Lower leg skin (tissue), 4 donors: ENCODE measurements around the gene ENTPD7. TPM values are rescaled to one million over a fixed set of nuclear protein-coding genes. Genes with fewer than 3 reads are reported as not detected.

Experiments used
- DNase-seq, 2 donors: peaks; one replicate each; pipeline ENCODE4 v3.0.0-alpha.2; 2019; ENCODE audit warnings: low spot score in 2 of 2
- H3K4me3 ChIP-seq: fragments of 200-600 bp; sonication (generic); 2 replicates; pipeline ENCODE4 v1.5.1; 2017; ENCODE audit warnings: mild to moderate bottlenecking, low read depth; ENCODE audit not compliant: poor library complexity, severe bottlenecking
- CTCF ChIP-seq, 3 donors: fragments of 450-650 bp; IDR thresholded peaks; one replicate each; pipeline ENCODE4 v1.5.1; 2016; ENCODE audit warnings: antibody characterized with exemption in 3 of 3, mild to moderate bottlenecking in 3 of 3, moderate library complexity in 2 of 3
- POLR2A ChIP-seq, 2 donors: fragments of 450-650 bp; IDR thresholded peaks; one replicate each; pipeline ENCODE4 v1.6.1; 2016 to 2017; ENCODE audit warnings: antibody characterized with exemption in 2 of 2, mild to moderate bottlenecking in 1 of 2, moderate library complexity in 1 of 2
- WGBS, 2 donors: methylation state at CpG; one replicate each; pipeline ENCODE4 v1.1.5; 2018; 5-methylcytosine and 5-hydroxymethylcytosine counted together
- intact Hi-C: fragments of 100-400 bp; cut with DNase I; formaldehyde crosslinking; loops from one replicate; pipeline ENCODE4 v1.15.0; 2023; ENCODE audit warnings: low total_unique reads
- total RNA-seq, 4 donors: library from RNA; depleted of rRNA; stranded (reverse); fragments of >200 nt; gene quantifications; one replicate each; pipeline ENCODE4 v1.1.0, GENCODE V29; 2016

Gene ENTPD7
- total RNA-seq, 4 donors from 2014 or later = 5.6 to 8.8 (median 8.1) TPM

- H3K4me3 ChIP-seq = no peak overlapping the region
- no peak for TF ChIP-seq CTCF (IDR thresholded peaks at IDR 0.05)
- no peak for TF ChIP-seq POLR2A (IDR thresholded peaks at IDR 0.05)
- intact Hi-C loops = no loop called here
- no peak for DNase-seq
Observed at GRCh38 chr10:99750641-99751040, 91.3 kb downstream of the ENTPD7 start.

GRCh38 chr10:99754670-99755069, 95.4 kb downstream of the ENTPD7 start:
- no peak overlapping the region for H3K4me3 ChIP-seq
- no peak for TF ChIP-seq CTCF (IDR thresholded peaks at IDR 0.05)
- no peak for TF ChIP-seq POLR2A (IDR thresholded peaks at IDR 0.05)
- no peak for DNase-seq
- intact Hi-C loops = no loop called here
- 92 to 93% methylated on average over 1 of the region's 1 CpG for WGBS, 2 donors

Other genes with a start within 250 kb of the ENTPD7 start
- 10 to 100 TPM in 2 of 4 donors, 1 to 10 TPM in 2; 8.5 to 54.8 (median 24.3) TPM for gene GOT1, start 228.9 kb upstream of the ENTPD7 start, total RNA-seq
- gene NKX2-3, start 126.6 kb upstream of the ENTPD7 start, total RNA-seq = not detected
- 10 to 100 TPM; 21.0 to 43.0 (median 26.4) TPM for gene SLC25A28, start 39.1 kb upstream of the ENTPD7 start, total RNA-seq
- 10 to 100 TPM; 22.1 to 29.0 (median 24.4) TPM for gene COX15, start 72.6 kb downstream of the ENTPD7 start, total RNA-seq
- 10 to 100 TPM; 13.4 to 21.6 (median 20.8) TPM for gene CUTC, start 72.7 kb downstream of the ENTPD7 start, total RNA-seq
- gene ABCC2, start 123.1 kb downstream of the ENTPD7 start, total RNA-seq = 1 to 10 TPM in 3 of 4 donors, under 1 TPM in 1; 0.46 to 2.0 (median 1.9) TPM